GM19240 (cell line): ENCODE data around the gene FRMD1.

Experiments
- DNase-seq: peaks from one replicate; pipeline ENCODE4 v3.0.0; 2011; ENCODE audit warnings: low spot score; ENCODE audit not compliant: insufficient read length

The FRMD1 gene

GRCh38 chr6:168111911-168112310 is 32.9 kb upstream of the FRMD1 start:
- no peak for DNase-seq

- no peak for DNase-seq
Measured at GRCh38 chr6:168110437-168110836, 31.4 kb upstream of the FRMD1 start.

GRCh38 chr6:168109171-168109570 is 30.2 kb upstream of the FRMD1 start:
- DNase-seq, result no peak

GRCh38 chr6:168107191-168107983 is 28.4 kb upstream of the FRMD1 start:
- no peak for DNase-seq

GRCh38 chr6:168106633-168107005 is 27.6 kb upstream of the FRMD1 start:
- DNase-seq, result no peak

GRCh38 chr6:168105813-168106632 is 27.0 kb upstream of the FRMD1 start:
- DNase-seq, result no peak

- no peak for DNase-seq
Measured at GRCh38 chr6:168104636-168105035, 25.6 kb upstream of the FRMD1 start.

- DNase-seq, result no peak
Measured at GRCh38 chr6:168103050-168103830, 24.2 kb upstream of the FRMD1 start.

- DNase-seq, result no peak
Measured at GRCh38 chr6:168102315-168102985, 23.4 kb upstream of the FRMD1 start.

GRCh38 chr6:168101590-168102314 is 22.7 kb upstream of the FRMD1 start:
- no peak for DNase-seq

GRCh38 chr6:168100803-168101589 is 22.0 kb upstream of the FRMD1 start:
- no peak for DNase-seq

- DNase-seq, result no peak
Measured at GRCh38 chr6:168100011-168100802, 21.2 kb upstream of the FRMD1 start.

- DNase-seq, result no peak
Measured at GRCh38 chr6:168099201-168100010, 20.4 kb upstream of the FRMD1 start.

GRCh38 chr6:168098431-168098861 is 19.4 kb upstream of the FRMD1 start:
- DNase-seq, result no peak

- no peak for DNase-seq
Measured at GRCh38 chr6:168097621-168098430, 18.8 kb upstream of the FRMD1 start.

GRCh38 chr6:168097221-168097620 is 18.2 kb upstream of the FRMD1 start:
- no peak for DNase-seq

- no peak for DNase-seq
Measured at GRCh38 chr6:168096271-168096764, 17.3 kb upstream of the FRMD1 start.
